Transverse colon (tissue), 4 donors: ENCODE data around the gene PPARD.

Source experiments
- CTCF ChIP-seq, 5 experiments: fragments of 200-600 bp in 3 of 5; fragments of 450-650 bp in 2 of 5; sonication (generic) in 3 of 5; IDR thresholded peaks; 1 replicate in 2 of 5; 2 replicates in 3 of 5; pipeline ENCODE4 v1.5.1; 2016 to 2017; ENCODE audit warnings: antibody characterized with exemption in 5 of 5, inconsistent platforms in 3 of 5, mild to moderate bottlenecking in 2 of 5, moderate library complexity in 1 of 5
- POLR2A ChIP-seq: fragments of 450-650 bp; IDR thresholded peaks from one replicate; pipeline ENCODE4 v1.6.1; 2016; ENCODE audit warnings: antibody characterized with exemption, mild to moderate bottlenecking, moderate library complexity
- POLR2AphosphoS5 ChIP-seq, 3 donors: sonication (generic); formaldehyde crosslinking; IDR thresholded peaks; one replicate each; pipeline ENCODE4 v1.6.1; 2016; ENCODE audit warnings: antibody characterized with exemption in 3 of 3

GRCh38 chr6:35403544-35404442 is 61.4 kb downstream of the PPARD start:
- TF ChIP-seq CTCF (IDR thresholded peaks at IDR 0.05) (no peak), POLR2A (no peak), POLR2AphosphoS5 (IDR thresholded peaks at IDR 0.05) (no peak)
